UCSD-AML1 (cell line): ENCODE data around the gene ATP5F1D.

Source experiments
- DNase-seq: peaks from one replicate; lab custom pipeline; 2025; ENCODE audit not compliant: unreplicated experiment; lab: John Stamatoyannopoulos, UW

The ATP5F1D gene

DNA sequence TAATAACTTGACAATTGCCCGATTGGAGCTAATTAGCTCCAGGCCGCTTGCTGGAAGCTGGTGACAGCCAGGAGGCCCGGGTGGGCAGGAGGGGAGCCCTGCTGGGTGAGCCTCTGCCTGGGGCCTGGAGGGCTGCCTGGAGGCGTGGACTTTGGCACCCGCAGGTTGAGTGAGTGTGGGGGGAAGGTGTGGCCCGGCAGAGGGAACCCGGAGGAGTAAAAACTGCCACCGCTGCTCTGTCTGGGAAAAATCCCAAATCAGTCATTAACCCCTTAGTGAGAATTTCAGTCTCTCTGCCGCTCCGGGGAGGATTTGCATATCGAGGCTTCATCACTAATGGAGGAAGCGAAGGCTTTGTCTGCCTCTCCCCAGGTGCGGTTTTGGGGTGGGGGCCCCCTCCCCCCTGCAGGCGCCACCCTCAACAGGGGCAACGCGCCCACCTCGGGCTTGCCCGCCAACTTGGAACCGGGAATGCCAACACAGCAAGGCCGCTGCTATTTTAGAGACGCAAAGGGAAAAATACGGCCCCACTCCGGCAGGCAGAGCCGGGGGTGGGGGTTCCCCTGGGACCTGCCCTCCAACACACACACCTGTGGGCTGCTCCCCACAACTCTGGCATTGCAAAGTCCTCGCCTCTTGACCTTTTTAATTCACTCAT is 50.3 kb downstream of the ATP5F1D start:
- no peak for DNase-seq

DNA sequence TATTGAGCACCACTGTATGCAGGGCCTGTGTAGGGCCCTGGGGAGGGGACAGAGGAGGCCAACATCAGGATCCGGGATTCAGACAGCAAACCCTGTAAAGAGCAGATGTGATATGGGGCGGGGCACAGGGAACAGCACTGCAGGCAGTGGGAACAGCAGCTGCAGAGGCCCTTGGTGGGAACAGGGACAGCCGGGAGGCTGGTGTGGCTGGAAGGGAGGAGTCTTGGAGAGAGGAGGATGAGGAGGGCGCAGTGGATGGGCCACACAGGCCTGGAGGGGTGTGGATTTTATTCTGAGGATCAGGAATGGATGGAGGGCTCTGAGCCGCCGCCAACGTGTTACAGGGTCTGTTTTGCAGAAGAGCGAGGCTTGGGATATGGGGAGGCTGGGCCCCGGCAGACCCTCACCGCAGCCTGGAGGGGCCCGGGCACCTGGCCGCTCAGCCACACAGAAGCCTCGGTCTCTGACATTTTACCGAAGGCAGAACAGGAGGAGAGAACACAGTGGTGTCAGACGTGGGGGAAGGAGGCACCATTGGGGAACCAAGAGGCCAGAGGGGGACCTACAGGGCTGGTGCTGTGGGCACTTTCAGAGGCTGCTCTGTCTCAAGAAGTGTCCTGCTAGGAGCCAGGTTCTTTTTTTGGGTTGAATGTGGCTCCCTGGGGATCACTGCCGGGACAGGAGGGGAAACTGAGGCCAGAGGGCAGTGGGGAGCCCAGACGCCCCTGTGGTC is 51.0 kb downstream of the ATP5F1D start:
- DNase-seq = no peak

DNA sequence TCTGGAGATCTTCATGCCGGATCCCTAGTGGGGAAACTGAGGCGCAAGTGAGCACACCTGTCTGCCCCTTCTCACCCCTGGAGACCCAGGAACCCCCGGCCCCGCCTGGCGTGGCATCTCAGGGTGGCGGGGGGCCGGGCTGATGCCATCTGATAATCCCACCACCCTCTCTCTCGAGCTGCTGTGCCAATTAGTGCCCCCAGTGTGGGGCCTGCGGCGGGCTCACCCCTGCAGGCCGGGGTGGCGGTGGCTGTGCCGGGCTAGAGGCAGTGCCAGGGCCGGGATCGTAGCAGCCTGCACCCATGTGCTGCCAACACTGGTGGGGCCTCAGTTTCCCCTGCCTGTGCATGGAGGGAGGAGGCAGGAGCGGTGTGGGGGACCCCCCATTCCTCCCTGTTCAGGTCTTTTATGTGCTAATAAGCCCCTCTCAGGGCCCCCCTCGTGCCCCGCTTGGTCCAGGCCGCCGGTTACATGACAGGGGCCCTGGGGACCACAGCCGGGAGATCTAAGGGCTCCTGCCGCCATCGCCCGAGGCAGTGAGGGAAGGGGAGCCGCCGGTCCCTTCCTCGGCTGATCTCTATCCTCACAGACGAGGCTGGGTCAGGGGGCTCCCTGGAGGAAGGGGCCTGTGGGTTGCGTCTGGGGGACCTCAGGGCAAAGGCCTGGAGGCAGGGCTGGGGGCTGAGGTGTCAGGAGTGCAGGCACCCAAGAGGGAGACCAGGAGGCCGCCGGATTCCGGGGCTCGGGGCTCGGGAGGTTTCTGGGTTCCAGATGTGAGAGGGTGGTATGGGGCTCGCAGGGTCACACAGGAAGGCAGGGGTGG is 52.4 kb downstream of the ATP5F1D start:
- no peak for DNase-seq
